NCI-H1417 (cell line): ENCODE data around the gene ZFHX2.

ENCODE experiments used
- DNase-seq, 3 experiments: peaks; one replicate each; lab custom pipeline; 2025; lab: John Stamatoyannopoulos, UW

The ZFHX2 gene

GRCh38 chr14:23518709-23519108, 32.9 kb downstream of the ZFHX2 start:
- no peak for DNase-seq

GRCh38 chr14:23517650-23518326, 33.8 kb downstream of the ZFHX2 start:
- no peak for DNase-seq

GRCh38 chr14:23514644-23514957, 37.0 kb downstream of the ZFHX2 start:
- DNase-seq: no peak

- no peak for DNase-seq
Measured at GRCh38 chr14:23513818-23514643, 37.5 kb downstream of the ZFHX2 start.

GRCh38 chr14:23513005-23513817, 38.4 kb downstream of the ZFHX2 start:
- peak in 1 of 3 experiments; percentile 21 for DNase-seq

- peak in 1 of 3 experiments; percentile 12 for DNase-seq
Measured at GRCh38 chr14:23512156-23512555, 39.4 kb downstream of the ZFHX2 start.

GRCh38 chr14:23494223-23494622, 57.3 kb downstream of the ZFHX2 start:
- DNase-seq: no peak

GRCh38 chr14:23492618-23493272, 58.8 kb downstream of the ZFHX2 start:
- DNase-seq: peak in 1 of 3 experiments; percentile 30

- DNase-seq: no peak
Measured at GRCh38 chr14:23487216-23487615, 64.3 kb downstream of the ZFHX2 start.

- DNase-seq: no peak
Measured at GRCh38 chr14:23486036-23486435, 65.5 kb downstream of the ZFHX2 start.

- no peak for DNase-seq
Measured at GRCh38 chr14:23485326-23485725, 66.2 kb downstream of the ZFHX2 start.

- peak in 2 of 3 experiments; percentile 23 to 64 for DNase-seq
Measured at GRCh38 chr14:23483236-23483854, 68.2 kb downstream of the ZFHX2 start.

- peak in 1 of 3 experiments; percentile 24 for DNase-seq
Measured at GRCh38 chr14:23482823-23483148, 68.8 kb downstream of the ZFHX2 start.

GRCh38 chr14:23481979-23482822, 69.4 kb downstream of the ZFHX2 start:
- peak in 1 of 3 experiments; percentile 21 for DNase-seq

- DNase-seq: no peak
Measured at GRCh38 chr14:23481362-23481970, 70.1 kb downstream of the ZFHX2 start.

GRCh38 chr14:23478109-23478759, 73.3 kb downstream of the ZFHX2 start:
- peak; percentile 48 to 82 (median 74) for DNase-seq

GRCh38 chr14:23470947-23471346, 80.6 kb downstream of the ZFHX2 start:
- DNase-seq: no peak
